HG03103 (cell line): Measurements from ENCODE around the gene TMEM167A.

Experiments
- ATAC-seq: cut with Tn5 transposase; IDR thresholded peaks from one replicate; pipeline ENCODE4 v1.9.1; 2021; ENCODE audit warnings: low read depth; ENCODE audit not compliant: unreplicated experiment

The TMEM167A gene, protein sequence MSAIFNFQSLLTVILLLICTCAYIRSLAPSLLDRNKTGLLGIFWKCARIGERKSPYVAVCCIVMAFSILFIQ

DNA sequence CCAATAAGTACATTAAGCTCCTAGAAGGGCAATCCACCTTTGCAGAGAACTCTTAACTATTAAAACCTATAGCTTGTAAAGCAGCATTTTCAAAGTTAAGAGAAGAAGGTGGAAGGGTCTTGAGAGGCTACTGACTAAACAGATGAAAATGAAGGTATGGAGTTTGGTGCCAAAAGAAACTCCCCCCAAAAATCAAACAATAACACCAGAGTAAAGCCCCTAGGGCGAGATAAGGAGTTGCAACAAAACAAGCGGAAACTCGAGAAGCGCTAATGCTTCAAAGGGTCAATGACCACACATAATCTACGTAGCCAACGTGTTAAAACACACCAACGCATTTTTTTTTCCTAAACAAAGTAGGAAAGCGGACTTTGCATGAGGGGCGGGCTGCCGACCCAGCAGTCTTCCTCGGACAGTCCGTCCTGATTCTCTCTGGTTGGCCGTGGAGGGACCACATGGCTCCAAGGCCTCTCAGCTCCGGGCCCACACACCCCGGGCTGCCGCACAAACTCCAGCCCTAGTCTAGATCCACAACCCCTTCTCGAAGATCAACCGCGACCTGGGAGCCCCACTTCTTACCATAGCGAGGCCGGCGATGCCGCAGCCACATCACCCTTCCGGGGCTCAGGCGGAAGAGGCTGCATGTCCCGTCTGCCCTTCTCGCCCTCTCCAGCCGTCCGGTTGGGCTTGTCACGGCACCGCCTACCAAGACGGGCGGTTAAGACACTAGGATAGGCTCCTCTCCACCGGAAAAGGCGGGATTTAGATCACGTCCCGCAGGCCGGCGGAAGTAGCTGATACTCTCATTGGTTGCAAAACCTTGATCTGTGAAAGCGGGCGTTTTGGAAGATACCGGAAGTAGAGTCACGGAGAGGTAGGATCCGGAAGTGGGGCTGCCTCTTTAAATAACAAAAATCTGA is at the start of gene TMEM167A, which contains the start of gene XRCC4:
Gene TMEM167A, minus strand, starts transcription at position 653 of the 920 bp plus-strand sequence. Its CDS starts 71 bp downstream, at position 582.
Gene XRCC4, plus strand, starts transcription at position 806 of the 920 bp plus-strand sequence. CDS start 27,373 bp downstream, outside the sequence.
- peak; percentile 98 for ATAC-seq

DNA sequence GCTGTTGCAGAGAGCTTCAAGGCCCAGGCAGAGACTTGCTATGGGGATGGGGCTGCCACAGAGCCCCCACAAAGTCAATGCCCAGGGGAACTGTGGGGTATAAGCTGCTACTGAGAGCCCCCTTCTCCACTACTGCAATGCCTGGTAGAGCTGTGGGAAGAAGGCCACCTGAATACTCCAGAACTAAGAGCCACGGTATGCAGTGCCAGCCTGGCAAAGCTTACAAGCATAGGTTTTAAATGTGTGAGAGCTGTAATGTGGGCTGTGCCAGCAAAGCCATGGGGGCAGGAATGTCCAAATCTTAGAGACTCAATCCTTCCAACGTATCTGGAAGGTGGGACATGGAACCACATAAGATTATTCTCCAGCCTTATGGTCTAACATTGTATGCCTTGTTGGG is 49.3 kb upstream of the TMEM167A start:
- no peak for ATAC-seq

- ATAC-seq: no peak
These were observed 48.4 kb upstream of the TMEM167A start for GRCh38 chr5:83125560-83125959.

DNA sequence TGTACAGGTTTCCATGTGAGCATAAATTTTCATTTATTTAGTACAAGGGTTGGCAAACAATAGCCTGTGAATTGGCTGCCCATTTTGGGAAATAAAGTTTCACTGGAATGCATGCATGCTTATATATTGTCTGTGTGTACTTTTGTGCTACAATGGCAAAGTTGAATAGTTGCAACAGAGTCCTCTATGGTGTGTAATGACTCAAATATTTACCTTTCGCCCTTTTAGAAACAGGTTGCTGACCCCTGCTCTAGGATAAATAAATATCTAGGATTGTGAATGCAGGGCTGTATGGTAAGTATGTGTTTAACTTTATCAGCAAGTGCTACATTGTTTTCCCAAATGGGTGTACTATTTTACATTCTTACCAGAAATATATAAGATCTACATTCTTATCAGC is 47.4 kb upstream of the TMEM167A start:
- no peak for ATAC-seq

DNA sequence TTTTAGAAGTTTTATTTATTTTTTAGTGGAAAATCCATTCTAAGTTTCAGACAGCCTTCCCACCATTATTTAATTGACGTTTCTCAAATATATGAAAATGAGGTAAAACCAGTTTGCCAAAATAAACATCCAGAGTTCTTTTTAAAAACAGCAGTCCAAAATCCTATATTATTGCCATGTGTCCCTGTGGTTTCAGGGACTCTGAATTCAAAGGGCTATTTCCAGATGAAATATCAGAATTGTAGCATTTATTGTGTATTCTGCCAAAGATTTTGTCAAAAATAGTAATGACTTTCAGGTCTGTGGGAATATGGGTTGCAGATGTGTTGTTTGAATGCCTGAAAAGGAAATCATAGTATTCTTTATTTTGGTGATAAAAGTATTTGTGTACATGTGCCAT is 41.8 kb upstream of the TMEM167A start:
- ATAC-seq: no peak

DNA sequence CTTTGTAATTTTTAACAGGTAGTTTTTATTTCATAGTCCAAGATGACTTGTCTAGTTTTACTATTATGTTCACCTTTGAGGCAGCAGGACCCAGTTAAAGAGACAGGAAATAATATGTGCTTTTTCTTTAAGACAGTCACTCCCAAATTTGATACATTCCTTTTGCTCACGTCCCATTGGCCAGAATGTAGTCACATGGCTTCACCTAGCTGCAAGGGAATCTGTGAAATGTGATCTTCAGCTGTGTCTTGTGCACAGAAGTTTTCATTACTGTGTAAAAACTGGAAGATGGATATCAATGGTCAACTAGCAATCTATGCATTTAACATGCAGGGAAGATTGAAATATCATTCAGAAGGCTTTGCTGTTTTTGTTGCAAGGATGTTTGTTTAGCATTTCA is 41.3 kb upstream of the TMEM167A start:
- no peak for ATAC-seq

DNA sequence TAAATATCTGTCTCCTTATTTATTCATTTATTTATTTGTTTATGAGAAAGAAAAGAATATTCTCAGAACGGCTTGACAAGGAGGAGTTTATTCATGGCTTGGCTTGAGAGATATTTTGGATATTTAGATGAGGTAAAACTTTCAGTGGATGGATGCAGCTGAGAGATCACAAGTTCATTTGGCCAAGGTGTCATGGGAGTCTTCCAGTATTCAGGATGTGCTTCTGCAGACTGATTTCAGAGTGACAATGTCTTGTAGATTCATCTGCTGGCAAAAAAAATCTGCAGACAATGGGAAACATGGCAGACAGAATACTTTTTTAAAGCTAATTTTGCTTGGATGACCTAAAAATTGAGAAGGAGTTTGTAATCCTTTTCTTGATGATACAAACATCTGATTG is 38.6 kb upstream of the TMEM167A start:
- ATAC-seq: no peak

GRCh38 chr5:83109380-83109779 is 32.2 kb upstream of the TMEM167A start:
- no peak for ATAC-seq

GRCh38 chr5:83107692-83108420 is 30.7 kb upstream of the TMEM167A start:
- ATAC-seq: no peak

GRCh38 chr5:83104021-83104420 is 26.8 kb upstream of the TMEM167A start:
- no peak for ATAC-seq

GRCh38 chr5:83102364-83102980 is 25.3 kb upstream of the TMEM167A start:
- no peak for ATAC-seq

GRCh38 chr5:83101514-83101913 is 24.3 kb upstream of the TMEM167A start:
- no peak for ATAC-seq

GRCh38 chr5:83099445-83099844 is 22.3 kb upstream of the TMEM167A start:
- ATAC-seq: no peak

- ATAC-seq: no peak
These were observed 21.8 kb upstream of the TMEM167A start for GRCh38 chr5:83099001-83099400.

DNA sequence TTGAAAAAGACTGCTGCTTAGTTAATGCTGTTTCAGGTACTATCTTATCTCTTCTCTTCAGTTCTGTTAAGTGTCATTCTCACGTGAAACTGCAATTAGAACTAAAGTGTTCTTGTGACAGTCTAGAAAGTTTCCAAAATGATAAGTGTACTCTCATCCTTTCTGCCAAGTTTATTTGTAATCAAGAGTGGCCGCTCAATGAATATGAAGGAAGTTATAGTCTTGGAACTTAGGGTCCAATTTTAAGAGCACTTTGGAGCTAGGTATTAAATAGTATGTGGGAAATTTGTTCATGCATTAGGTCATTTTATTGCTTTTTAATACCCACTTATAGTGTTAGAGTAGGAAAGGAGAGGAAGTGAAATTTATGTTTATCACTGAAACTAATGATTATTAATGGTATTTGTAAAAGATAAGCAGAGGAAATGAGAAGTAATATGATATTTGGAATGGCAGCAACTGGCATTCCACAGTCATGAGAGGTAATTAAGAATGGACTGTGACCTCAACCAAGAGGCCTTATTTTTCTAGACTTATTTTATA is 20.6 kb upstream of the TMEM167A start:
- ATAC-seq: no peak

DNA sequence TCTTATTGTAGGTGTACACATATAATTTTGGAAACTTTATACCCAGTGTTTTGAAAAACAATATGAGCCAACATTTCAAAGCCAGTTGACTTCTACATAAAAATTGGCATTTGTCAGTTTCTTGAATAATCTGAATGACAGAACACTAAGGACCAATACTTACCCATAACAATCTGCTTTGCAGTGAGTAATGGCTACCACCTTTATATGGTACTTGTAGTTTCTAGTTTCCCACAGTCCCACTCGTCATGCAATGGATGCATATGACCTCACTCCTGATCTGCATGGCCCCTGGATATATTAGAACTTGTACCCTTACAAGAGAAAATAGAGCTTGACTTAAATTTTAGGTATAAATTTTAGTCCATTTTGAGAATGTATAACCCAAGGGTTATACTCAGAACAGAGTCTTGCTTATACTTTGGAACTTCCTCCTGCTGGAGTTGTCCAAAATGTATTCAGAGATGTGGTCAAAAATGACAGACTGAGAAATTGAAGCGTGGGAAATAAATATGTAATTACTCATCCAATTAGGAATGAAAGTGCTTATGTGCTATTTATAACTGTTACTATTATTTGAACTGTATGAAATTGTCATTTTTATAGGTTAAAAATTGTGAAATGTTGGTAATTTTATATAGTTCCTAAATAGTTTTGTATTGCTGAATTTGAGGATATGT is 19.6 kb upstream of the TMEM167A start:
- no peak for ATAC-seq

GRCh38 chr5:83095957-83096539 is 18.9 kb upstream of the TMEM167A start:
- no peak for ATAC-seq

DNA sequence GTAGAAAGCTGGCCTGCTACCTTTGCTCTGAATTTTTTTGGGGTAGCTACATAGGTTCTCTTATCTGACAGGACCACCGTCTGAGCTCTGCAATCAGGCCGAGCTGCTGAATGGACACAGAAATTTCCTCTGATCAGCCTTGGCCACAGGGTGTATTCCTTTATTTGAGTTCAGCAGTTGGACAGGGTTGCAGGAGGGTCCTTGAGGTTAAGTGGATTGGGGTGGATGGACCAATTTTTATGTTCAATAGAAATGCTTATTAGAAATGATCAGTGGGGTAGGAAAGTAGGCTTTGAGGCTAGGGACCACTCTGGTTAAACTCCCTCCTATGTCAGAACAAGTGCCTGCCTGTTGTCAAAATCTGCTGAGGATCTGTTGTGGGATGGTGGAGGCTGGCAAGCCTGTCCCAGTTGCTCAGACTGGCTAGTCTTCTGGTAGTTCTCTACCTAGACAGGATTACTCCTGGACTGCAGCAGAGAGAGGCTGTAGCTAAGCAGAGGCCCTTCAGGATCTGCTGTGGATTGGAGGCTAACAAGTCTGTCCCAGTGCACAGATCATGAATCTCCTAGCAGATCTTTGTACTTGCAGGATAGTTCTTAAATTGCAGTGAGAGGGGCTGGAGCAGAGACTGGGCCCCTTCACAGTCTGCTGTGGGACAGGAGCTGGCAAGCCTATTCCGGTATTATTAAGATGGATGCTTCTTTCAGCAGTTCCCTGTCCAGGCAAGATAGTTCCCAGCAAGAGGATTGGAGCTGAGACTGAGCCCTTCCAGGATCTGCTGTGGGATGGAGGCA is 18.2 kb upstream of the TMEM167A start:
- ATAC-seq: no peak

- ATAC-seq: no peak
These were observed 16.5 kb upstream of the TMEM167A start for GRCh38 chr5:83093692-83094091.
